H1 (cell line): ENCODE measurements around the gene BPIFB3. TPM values are rescaled to one million over a fixed set of nuclear protein-coding genes. Genes with fewer than 3 reads are reported as not detected.

Experiments used
- CTCF ChIA-PET: fragments of 300-600 bp; sonication (Branson Sonifier 250); formaldehyde crosslinking; loops from one replicate; lab custom pipeline; 2021; ENCODE audit not compliant: partially characterized antibody; lab: Charles Lee
- POLR2A ChIA-PET: fragments of 300-600 bp; sonication (Branson Sonifier 250); formaldehyde crosslinking; loops from one replicate; lab custom pipeline; 2021; ENCODE audit warnings: inconsistent platforms; ENCODE audit not compliant: partially characterized antibody; lab: Charles Lee
- DNase-seq, 2 experiments: peaks; one replicate each; pipeline versions ENCODE4 v3.0.0 to v3.0.0-alpha.2; 2010 to 2022; ENCODE audit warnings: low spot score in 2 of 2, low read depth in 1 of 2, mixed read lengths in 1 of 2
- FAIRE-seq: peaks from 2 replicates; lab custom pipeline; 2011; peaks lifted over from hg19 to GRCh38; lab: Jason Lieb, UNC
- H2AFZ ChIP-seq: 2 replicates; pipeline ENCODE4 v1.8.1; 2012; ENCODE audit warnings: low read length, inconsistent platforms
- H2AK5ac ChIP-seq: 2 replicates; pipeline ENCODE4 v1.6.1; 2013; ENCODE audit warnings: low read depth, low read length
- H2BK120ac ChIP-seq: replicated peaks from 2 replicates; pipeline ENCODE3; 2013; ENCODE audit warnings: low read depth, low read length, inconsistent platforms
- H2BK12ac ChIP-seq: 2 replicates; pipeline ENCODE4 v1.6.1; 2013; ENCODE audit warnings: low read depth, low read length
- H2BK15ac ChIP-seq: 2 replicates; pipeline ENCODE4 v1.6.1; 2013; ENCODE audit warnings: low read length
- H2BK20ac ChIP-seq: 2 replicates; pipeline ENCODE4 v1.6.1; 2013; ENCODE audit warnings: low read length
- H2BK5ac ChIP-seq: 2 replicates; pipeline ENCODE4 v1.6.1; 2013; ENCODE audit warnings: low read depth, low read length
- H3K14ac ChIP-seq: 2 replicates; pipeline ENCODE4 v1.6.1; 2013; ENCODE audit warnings: inconsistent platforms; ENCODE audit not compliant: insufficient read length
- H3K18ac ChIP-seq: 2 replicates; pipeline ENCODE4 v1.6.1; 2013; ENCODE audit warnings: low read length; ENCODE audit errors: extremely low read depth
- H3K23ac ChIP-seq: 2 replicates; pipeline ENCODE4 v1.6.1; 2013; ENCODE audit warnings: inconsistent platforms; ENCODE audit not compliant: insufficient read length
- H3K23me2 ChIP-seq: 2 replicates; pipeline ENCODE4 v1.6.1; 2013; ENCODE audit warnings: low read depth, low read length
- H3K27ac ChIP-seq: 2 replicates; pipeline ENCODE4 v1.6.1; 2011; ENCODE audit warnings: low read depth, low read length, inconsistent platforms
- H3K27me3 ChIP-seq, 4 experiments: replicated peaks in 1 of 4; 1 replicate in 1 of 4; 2 replicates in 3 of 4; pipeline versions ENCODE4 v1.6.1 to v1.8.1; 2011 to 2013; ENCODE audit warnings: low read length in 3 of 4, mild to moderate bottlenecking in 3 of 4, inconsistent platforms in 2 of 4, mixed read lengths in 2 of 4, moderate library complexity in 1 of 4; ENCODE audit not compliant: control insufficient read depth in 3 of 4, insufficient read depth in 3 of 4; ENCODE audit errors: extremely low read depth in 1 of 4
- H3K36me3 ChIP-seq, 4 experiments: 2 replicates each; pipeline versions ENCODE4 v1.6.1 to v1.8.1; 2011 to 2013; ENCODE audit warnings: mild to moderate bottlenecking in 4 of 4, low read length in 3 of 4, moderate library complexity in 2 of 4, control low read depth in 1 of 4, inconsistent platforms in 1 of 4; ENCODE audit not compliant: insufficient read depth in 4 of 4, control insufficient read depth in 2 of 4
- H3K4ac ChIP-seq: replicated peaks from 2 replicates; pipeline ENCODE3; 2013; ENCODE audit warnings: low read length, low read depth, mixed read lengths, inconsistent platforms; ENCODE audit not compliant: insufficient read length
- H3K4me1 ChIP-seq, 4 experiments: replicated peaks in 1 of 4; 1 replicate in 1 of 4; 2 replicates in 3 of 4; pipeline versions ENCODE4 v1.6.1 to v1.8.1; 2011 to 2013; ENCODE audit warnings: low read length in 3 of 4, inconsistent platforms in 2 of 4, mixed read lengths in 1 of 4; ENCODE audit not compliant: insufficient read depth in 4 of 4, control insufficient read depth in 3 of 4
- H3K4me2 ChIP-seq, 2 experiments: 2 replicates each; pipeline versions ENCODE4 v1.6.1 to v1.8.1; 2011 to 2013; ENCODE audit warnings: low read depth in 2 of 2, low read length in 2 of 2, control low read depth in 1 of 2, inconsistent platforms in 1 of 2, mild to moderate bottlenecking in 1 of 2; ENCODE audit not compliant: insufficient read depth in 1 of 2
- H3K4me3 ChIP-seq, 4 experiments: fragments of 200-600, 300-600 bp in 1 of 4; sonication (generic), shearing (Covaris generic), sonication (Bioruptor Twin) in 1 of 4; 2 replicates each; pipeline versions ENCODE4 v1.5.1 to v1.8.1; 2011 to 2016; ENCODE audit warnings: low read length in 4 of 4, low read depth in 3 of 4, control low read depth in 2 of 4, inconsistent platforms in 2 of 4, mild to moderate bottlenecking in 2 of 4, mixed read lengths in 1 of 4, moderate library complexity in 1 of 4; ENCODE audit not compliant: insufficient read depth in 2 of 4; ENCODE audit errors: extremely low read depth in 1 of 4
- H3K56ac ChIP-seq: replicated peaks from 2 replicates; pipeline ENCODE3; 2013; ENCODE audit warnings: low read depth, mild to moderate bottlenecking, mixed read lengths, low read length, inconsistent platforms; ENCODE audit not compliant: insufficient read length
- H3K79me1 ChIP-seq: 2 replicates; pipeline ENCODE4 v1.6.1; 2013; ENCODE audit warnings: low read depth, low read length, control low read depth
- H3K79me2 ChIP-seq, 2 experiments: 2 replicates each; pipeline versions ENCODE4 v1.6.1 to v1.8.1; 2012 to 2013; ENCODE audit warnings: low read length in 2 of 2, mild to moderate bottlenecking in 2 of 2, inconsistent platforms in 1 of 2; ENCODE audit not compliant: insufficient read depth in 2 of 2, control insufficient read depth in 1 of 2
- H3K9ac ChIP-seq, 4 experiments: replicated peaks in 1 of 4; 1 replicate in 1 of 4; 2 replicates in 3 of 4; pipeline versions ENCODE4 v1.6.1 to v1.8.1; 2011 to 2013; ENCODE audit warnings: low read depth in 3 of 4, low read length in 3 of 4, control low read depth in 2 of 4, mild to moderate bottlenecking in 2 of 4, moderate library complexity in 2 of 4, inconsistent platforms in 1 of 4; ENCODE audit errors: extremely low read depth in 1 of 4
- H3K9me3 ChIP-seq, 2 experiments: 2 replicates each; pipeline versions ENCODE4 v1.6.1 to v1.8.1; 2012 to 2013; ENCODE audit warnings: mild to moderate bottlenecking in 2 of 2, moderate library complexity in 2 of 2, control low read depth in 1 of 2, inconsistent platforms in 1 of 2, low read depth in 1 of 2, low read length in 1 of 2, mixed read lengths in 1 of 2; ENCODE audit not compliant: insufficient read depth in 2 of 2
- H4K20me1 ChIP-seq, 2 experiments: replicated peaks in 1 of 2; 2 replicates each; pipeline versions ENCODE3 to v1.8.1; 2011 to 2013; ENCODE audit warnings: inconsistent platforms in 2 of 2, low read length in 2 of 2, mild to moderate bottlenecking in 1 of 2; ENCODE audit not compliant: insufficient read depth in 2 of 2, control insufficient read depth in 1 of 2
- H4K5ac ChIP-seq: 2 replicates; pipeline ENCODE4 v1.6.1; 2013; ENCODE audit warnings: low read length, low read depth, mixed read lengths, inconsistent platforms; ENCODE audit not compliant: insufficient read length
- H4K8ac ChIP-seq: 2 replicates; pipeline ENCODE4 v1.8.0; 2013; ENCODE audit warnings: mild to moderate bottlenecking, moderate library complexity, low read length, inconsistent platforms; ENCODE audit not compliant: insufficient read depth; ENCODE audit errors: extremely low read depth
- H4K91ac ChIP-seq: replicated peaks from 2 replicates; pipeline ENCODE3; 2013; ENCODE audit warnings: low read length, mixed read lengths, inconsistent platforms; ENCODE audit not compliant: insufficient read length
- ASH2L ChIP-seq: fragments of 200-600, 300-600 bp; sonication (generic); IDR thresholded peaks from one replicate; pipeline ENCODE4 v1.7.1; 2017; ENCODE audit warnings: low read length
- CBX5 ChIP-seq: fragments of 300-800, 300-1000 bp; sonication (generic); IDR thresholded peaks from 2 replicates; pipeline ENCODE4 v1.7.1; 2016; ENCODE audit warnings: antibody characterized with exemption, low read length, low read depth
- EP300 ChIP-seq, 2 experiments: IDR thresholded peaks; 1 replicate in 1 of 2; 2 replicates in 1 of 2; pipeline ENCODE4 v1.6.1; 2011 to 2012; ENCODE audit warnings: low read depth in 2 of 2, low read length in 2 of 2, mild to moderate bottlenecking in 2 of 2, borderline replicate concordance in 1 of 2, inconsistent platforms in 1 of 2, moderate library complexity in 1 of 2
- POLR2AphosphoS5 ChIP-seq: IDR thresholded peaks from 2 replicates; pipeline ENCODE4 v1.6.1; 2011; ENCODE audit warnings: low read depth, low read length
- RXRA ChIP-seq: IDR thresholded peaks from 2 replicates; pipeline ENCODE4 v1.6.1; 2011; ENCODE audit warnings: low read depth, mild to moderate bottlenecking, low read length, moderate library complexity; ENCODE audit not compliant: insufficient read depth
- SIRT6 ChIP-seq: IDR thresholded peaks from one replicate; pipeline ENCODE4 v1.7.1; 2012; ENCODE audit warnings: low read length, inconsistent platforms
- WGBS, 2 experiments: shearing (Covaris generic) in 1 of 2; methylation state at CpG; one replicate each; pipeline versions ENCODE4 v1.1.6 to v1.1.7; 2013 to 2015; ENCODE audit warnings: low lambda C conversion rate in 2 of 2, mixed read lengths in 2 of 2, inconsistent platforms in 1 of 2, low coverage in 1 of 2, missing lambda C conversion rate in 1 of 2; ENCODE audit not compliant: insufficient replicate concordance in 2 of 2, insufficient coverage in 1 of 2, insufficient read length in 1 of 2; ENCODE audit errors: extremely low coverage in 1 of 2, missing lambda C conversion rate in 1 of 2; 5-methylcytosine and 5-hydroxymethylcytosine counted together
- polyA plus RNA-seq, 7 experiments: library from polyadenylated mRNA; depleted of rRNA in 3 of 7; stranded (reverse) in 5 of 7; unstranded in 2 of 7; fragments of >200 nt in 5 of 7; fragments of 200-250 nt in 2 of 7; gene quantifications; 1 replicate in 5 of 7; 2 replicates in 1 of 7; 4 replicates in 1 of 7; pipeline versions ENCODE4 v1.2.1 to v1.2.3, GENCODE V29; 2011 to 2013; ENCODE audit warnings: missing spikeins in 2 of 7, mixed read lengths in 2 of 7
- total RNA-seq: library from RNA; stranded (reverse); fragmentation: NEBNext Ultra II Directional; extraction: Animal tissue kit (Norgen Biotek cat#: 25700); gene quantifications from 2 replicates; pipeline ENCODE4 v1.2.1, GENCODE V29; 2021
- TF ChIP-seq, protein P1 (sequence below): IDR thresholded peaks from 2 replicates; pipeline ENCODE4 v1.6.1; 2012; ENCODE audit warnings: inconsistent platforms
- TF ChIP-seq, protein P2 (sequence below): IDR thresholded peaks from 2 replicates; pipeline ENCODE4 v1.6.1; 2012; ENCODE audit warnings: low read length, inconsistent platforms

Gene BPIFB3
- total and polyA plus RNA-seq, 2 of the 8 experiments (the other 6 are each of a cell fraction or from before 2014, with no cell fraction given), result not detected

DNA sequence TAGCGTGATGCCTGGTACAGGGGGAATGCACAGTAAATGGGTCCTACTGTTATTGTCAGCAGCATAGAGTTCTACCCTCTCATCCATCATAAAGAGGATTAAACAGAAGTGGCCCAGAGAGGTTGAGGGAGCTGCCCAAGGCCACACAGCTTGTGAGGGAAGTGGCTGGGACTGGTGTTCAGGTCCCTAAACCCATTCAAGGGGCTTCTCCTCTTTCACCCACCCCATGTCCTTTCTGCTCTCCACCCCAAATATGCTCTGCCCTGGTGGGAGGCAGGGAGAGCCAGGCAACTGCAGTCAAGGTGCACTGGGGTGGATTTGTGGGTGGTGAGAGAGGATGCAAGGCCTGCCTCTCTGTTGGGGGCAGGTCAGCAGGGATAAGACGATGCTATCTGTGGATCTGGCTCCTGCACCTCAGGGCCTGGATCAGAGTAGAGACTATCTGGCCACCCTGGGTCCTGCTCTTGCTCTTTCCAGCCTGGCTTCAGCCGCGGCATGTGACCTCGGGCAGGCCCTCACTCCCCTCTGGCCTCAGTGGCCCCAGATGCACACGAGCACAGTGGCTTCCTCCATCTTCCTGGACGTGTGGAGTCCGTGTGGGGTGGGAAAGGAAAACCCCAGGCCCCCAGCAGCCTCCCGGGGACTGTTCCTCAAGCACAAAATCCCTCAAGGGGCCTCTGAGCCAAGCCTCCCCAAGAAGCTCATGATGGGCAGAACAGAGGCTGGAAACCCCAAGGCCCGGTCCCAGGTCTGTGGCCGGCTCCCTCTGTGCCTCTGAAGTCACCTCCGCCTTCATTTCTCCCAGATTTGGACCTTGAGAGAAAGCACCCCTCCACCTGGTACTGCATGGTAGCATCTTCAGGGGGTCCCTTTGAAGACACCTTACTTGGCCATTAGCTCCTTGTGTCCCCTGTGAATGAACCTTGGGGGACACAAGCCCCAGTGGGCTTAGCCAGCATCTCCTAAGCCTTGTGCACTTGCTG is 25.6 kb upstream of the BPIFB3 start:
- Histone ChIP-seq H3K4me2 (no peak overlapping the region), H3K56ac (no peak overlapping the region), H3K9me3 (no peaks in the 10 kb centered on the region), H3K79me1 (no peaks in the 10 kb centered on the region), H4K5ac (no peak overlapping the region), H3K4me3 (no peak overlapping the region), H3K14ac (no peak overlapping the region), H3K23ac (no peak overlapping the region), H2BK12ac (no peak overlapping the region), H2BK15ac (no peak overlapping the region), H3K27me3 (no peaks in the 10 kb centered on the region), H3K4ac (no peak overlapping the region), H4K20me1 (peaks cover 0 to 5% of the 10 kb centered on the region in 2 experiments), H2AFZ (no peak overlapping the region), H3K18ac (no peak overlapping the region), H4K8ac (no peak overlapping the region; the same call in 1 of the 2 replicates), H3K27ac (no peak overlapping the region), H2BK5ac (no peak overlapping the region), H3K36me3 (no peaks in the 10 kb centered on the region), H2BK120ac (no peak overlapping the region), H3K79me2 (no peaks in the 10 kb centered on the region), H2AK5ac (no peak overlapping the region), H3K4me1 (no peaks in the 10 kb centered on the region), H2BK20ac (no peak overlapping the region), H3K9ac (no peak overlapping the region), H4K91ac (no peak overlapping the region), H3K23me2 (peaks cover 8% of the 10 kb centered on the region; the same call in 1 of the 2 replicates)
- no peak for FAIRE-seq
- no peak for DNase-seq
- CTCF ChIA-PET, result interaction anchor here (1.0 to 2.2 kb wide), 5 partner anchors 13 to 68 kb away, joined by 4 to 7 read pairs (median 5); partner anchors contain the start of gene SUN5
- POLR2A ChIA-PET, result interaction anchor here (1.1 kb wide), 1 partner anchor 10 kb away, joined by 4 read pairs; no protein-coding TSS in a partner anchor
- WGBS, 2 experiments, result 85% methylated on average over 12 of the region's 12 CpGs; no CpG with 5 or more reads in 1 of the 2 experiments
- TF ChIP-seq EP300 (IDR thresholded peaks at IDR 0.05; ENCODE audit: borderline replicate concordance in 1 of 2, low read depth in 2 of 2, low read length in 2 of 2) (no peak), ASH2L (no peak), POLR2AphosphoS5 (no peak), RXRA (no peak), SIRT6 (no peak), CBX5 (no peak)
- TF ChIP-seq, protein P1, sequence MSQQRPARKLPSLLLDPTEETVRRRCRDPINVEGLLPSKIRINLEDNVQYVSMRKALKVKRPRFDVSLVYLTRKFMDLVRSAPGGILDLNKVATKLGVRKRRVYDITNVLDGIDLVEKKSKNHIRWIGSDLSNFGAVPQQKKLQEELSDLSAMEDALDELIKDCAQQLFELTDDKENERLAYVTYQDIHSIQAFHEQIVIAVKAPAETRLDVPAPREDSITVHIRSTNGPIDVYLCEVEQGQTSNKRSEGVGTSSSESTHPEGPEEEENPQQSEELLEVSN, result no peak
- TF ChIP-seq, protein P2, sequence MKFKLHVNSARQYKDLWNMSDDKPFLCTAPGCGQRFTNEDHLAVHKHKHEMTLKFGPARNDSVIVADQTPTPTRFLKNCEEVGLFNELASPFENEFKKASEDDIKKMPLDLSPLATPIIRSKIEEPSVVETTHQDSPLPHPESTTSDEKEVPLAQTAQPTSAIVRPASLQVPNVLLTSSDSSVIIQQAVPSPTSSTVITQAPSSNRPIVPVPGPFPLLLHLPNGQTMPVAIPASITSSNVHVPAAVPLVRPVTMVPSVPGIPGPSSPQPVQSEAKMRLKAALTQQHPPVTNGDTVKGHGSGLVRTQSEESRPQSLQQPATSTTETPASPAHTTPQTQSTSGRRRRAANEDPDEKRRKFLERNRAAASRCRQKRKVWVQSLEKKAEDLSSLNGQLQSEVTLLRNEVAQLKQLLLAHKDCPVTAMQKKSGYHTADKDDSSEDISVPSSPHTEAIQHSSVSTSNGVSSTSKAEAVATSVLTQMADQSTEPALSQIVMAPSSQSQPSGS, result no peak
